HL-60/S4 treated with retinoic acid at 250 ng/mL for 4 days and 3 days (cell line): ENCODE results near the gene CR2.
"Not testable (repeated sequence)": the region's sequence is repeated elsewhere in the genome, so short reads cannot be mapped to it uniquely, and the experiment has no call there.

Experiments used
- in situ Hi-C: fragments of 300-500 bp; cut with MboI; formaldehyde crosslinking; loops from 2 replicates; pipeline ENCODE4 v1.7.0; 2022; ENCODE audit warnings: low sequenced_read_pairs

The CR2 gene

GRCh38 chr1:207454046-207454964 lies at the start of gene CR2:
TSS of gene CR2 (plus strand) at chr1:207454328. CDS start at chr1:207454419, 91 bp downstream.
- in situ Hi-C loops: no loop called here

GRCh38 chr1:207404849-207405525 lies 49.1 kb upstream of the CR2 start:
- in situ Hi-C loops: loop anchor here (5.0 kb wide), 1 partner anchor 92 kb away; the partner anchor contains the start of gene CR1

GRCh38 chr1:207405814-207406213 lies 48.3 kb upstream of the CR2 start:
- in situ Hi-C loops: loop anchor here (5.0 kb wide), 1 partner anchor 91 kb away; the partner anchor contains the start of gene CR1

- in situ Hi-C loops: loop anchor here (5.0 kb wide), 1 partner anchor 90 kb away; the partner anchor contains the start of gene CR1
Measured at GRCh38 chr1:207407655-207408260, 46.4 kb upstream of the CR2 start.

GRCh38 chr1:207412845-207413244 lies 41.3 kb upstream of the CR2 start:
- in situ Hi-C loops: no loop called here

GRCh38 chr1:207414606-207415108 lies 39.5 kb upstream of the CR2 start:
- in situ Hi-C loops: no loop called here

- in situ Hi-C loops: no loop called here
Measured at GRCh38 chr1:207417076-207417475, 37.1 kb upstream of the CR2 start.

- in situ Hi-C loops: no loop called here
Measured at GRCh38 chr1:207418351-207418750, 35.8 kb upstream of the CR2 start.

GRCh38 chr1:207420109-207420508 lies 34.0 kb upstream of the CR2 start:
- in situ Hi-C loops: no loop called here

GRCh38 chr1:207421078-207421477 lies 33.0 kb upstream of the CR2 start:
- in situ Hi-C loops: no loop called here

GRCh38 chr1:207423560-207424292 lies 30.4 kb upstream of the CR2 start:
- in situ Hi-C loops: no loop called here

- in situ Hi-C loops: no loop called here
Measured at GRCh38 chr1:207424570-207425131, 29.5 kb upstream of the CR2 start.

GRCh38 chr1:207427832-207428585 lies 26.1 kb upstream of the CR2 start:
- in situ Hi-C loops: no loop called here

- in situ Hi-C loops: no loop called here
Measured at GRCh38 chr1:207428783-207429182, 25.3 kb upstream of the CR2 start.

GRCh38 chr1:207429963-207430362 lies 24.2 kb upstream of the CR2 start:
- in situ Hi-C loops: no loop called here

- in situ Hi-C loops: no loop called here
Measured at GRCh38 chr1:207430602-207431001, 23.5 kb upstream of the CR2 start.

GRCh38 chr1:207431508-207431907 lies 22.6 kb upstream of the CR2 start:
- in situ Hi-C loops: no loop called here

- in situ Hi-C loops: no loop called here
Measured at GRCh38 chr1:207433435-207433834, 20.7 kb upstream of the CR2 start.

GRCh38 chr1:207436746-207437145 lies 17.4 kb upstream of the CR2 start:
- in situ Hi-C loops: not testable (repeated sequence)
